Measurements from ENCODE around the gene TRIB2.

GRCh38 chr2:12766421-12766879 is 49.7 kb downstream of the TRIB2 start:
- no peak for TF ChIP-seq CTCF (IDR thresholded peaks at IDR 0.05; ENCODE audit: low read depth, low read length)
- no peak for TF ChIP-seq EZH2phosphoT487 (IDR thresholded peaks at IDR 0.05; ENCODE audit: low read depth)

Data from OCI-LY3 (cell line).